GM19372 (cell line): ENCODE data around the gene CACNG3.
"Not testable (repeated sequence)": the region's sequence is repeated elsewhere in the genome, so short reads cannot be mapped to it uniquely, and the experiment has no call there.

Experiments used
- ATAC-seq: cut with Tn5 transposase; IDR thresholded peaks from one replicate; pipeline ENCODE4 v1.9.1; 2021; ENCODE audit warnings: mild to moderate bottlenecking, low read depth, moderate library complexity; ENCODE audit not compliant: unreplicated experiment

The CACNG3 gene

GRCh38 chr16:24275413-24275812 is 19.3 kb downstream of the CACNG3 start:
- ATAC-seq, result no peak

- ATAC-seq, result no peak
Measured at GRCh38 chr16:24279982-24280515, 23.9 kb downstream of the CACNG3 start.

GRCh38 chr16:24281466-24281865 is 25.3 kb downstream of the CACNG3 start:
- no peak for ATAC-seq

DNA sequence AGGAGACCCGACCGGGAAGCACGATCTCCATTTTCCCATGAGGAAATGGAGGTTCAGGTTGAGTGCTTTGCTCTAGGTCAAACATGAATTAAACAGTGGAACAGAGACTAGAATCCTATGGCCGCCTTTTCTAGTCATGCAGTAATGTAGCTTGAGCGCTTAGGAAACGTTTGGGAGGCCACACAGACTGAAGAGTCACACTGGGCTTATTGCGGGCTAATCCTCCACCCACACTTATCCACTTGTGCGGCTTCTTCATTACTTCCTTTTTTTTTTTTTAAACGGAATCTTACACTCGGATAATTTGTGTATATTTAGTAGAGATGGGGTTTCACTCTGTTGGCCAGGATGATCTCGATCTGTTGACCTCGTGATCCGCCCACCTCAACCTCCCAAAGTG is 26.0 kb downstream of the CACNG3 start:
- ATAC-seq, result no peak

- ATAC-seq, result no peak
Measured at GRCh38 chr16:24286741-24287405, 30.7 kb downstream of the CACNG3 start.

DNA sequence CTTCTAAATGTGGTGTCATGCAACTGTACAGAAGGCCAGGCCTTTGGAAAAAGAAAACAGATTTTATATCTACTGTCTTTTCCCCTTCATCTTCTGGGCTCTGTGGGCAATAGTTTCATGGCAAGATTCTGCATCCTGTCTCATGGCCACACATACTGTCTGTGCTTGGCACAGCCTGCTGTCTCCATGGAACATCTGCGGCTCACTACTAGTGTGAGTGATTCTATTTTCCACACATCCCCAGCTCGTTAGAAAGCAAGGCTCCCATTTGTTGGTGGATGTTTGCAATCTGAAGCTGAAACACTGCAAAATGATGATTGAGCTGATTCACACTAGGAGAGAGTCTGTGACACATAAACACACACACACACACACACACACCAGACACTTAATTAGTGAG is 32.4 kb downstream of the CACNG3 start:
- no peak for ATAC-seq

DNA sequence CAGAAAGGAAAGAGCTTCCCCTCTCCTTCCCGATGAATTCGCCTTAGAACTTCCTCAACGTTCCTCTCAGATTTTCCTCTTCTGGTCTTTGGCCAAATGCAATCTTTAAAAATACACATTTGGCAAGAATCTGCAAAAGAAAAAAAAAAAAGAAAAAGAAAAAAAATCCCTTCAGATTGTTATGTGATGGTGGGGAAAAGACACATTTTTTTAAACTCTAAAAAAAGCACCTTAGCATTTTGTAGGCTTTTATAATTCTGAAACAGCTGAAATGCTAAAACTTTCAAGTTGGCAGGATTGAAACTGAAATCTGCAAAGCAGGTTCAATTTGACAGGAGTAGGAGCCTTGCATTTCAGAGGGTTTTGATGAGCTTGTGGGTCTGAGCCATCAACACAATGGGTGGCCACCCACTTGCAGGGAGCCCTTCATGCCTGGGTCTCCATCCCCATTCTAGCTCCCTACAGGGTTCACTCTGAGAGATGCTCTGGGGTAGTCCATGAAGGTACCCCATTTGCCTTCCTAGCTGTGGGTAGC is 33.1 kb downstream of the CACNG3 start:
- no peak for ATAC-seq

DNA sequence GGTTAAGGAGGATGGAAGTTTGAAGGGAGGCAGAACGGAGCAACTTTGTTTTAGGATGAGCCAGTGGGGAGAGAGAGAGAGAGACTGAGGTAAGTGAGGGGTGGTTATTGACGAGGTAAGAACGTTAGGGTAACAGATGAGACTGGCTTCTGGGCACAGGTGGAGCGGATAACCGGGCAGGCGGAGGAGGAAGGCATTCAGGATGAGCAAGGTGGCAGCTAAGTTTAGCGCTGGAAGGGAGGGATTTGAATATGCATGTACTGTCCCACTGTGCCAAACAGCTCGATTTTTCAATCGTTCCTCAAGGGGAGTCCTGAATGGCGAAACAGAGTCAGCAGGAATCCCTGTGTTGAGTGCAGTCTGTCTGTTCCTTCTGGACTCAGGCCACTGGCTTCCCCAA is 35.8 kb downstream of the CACNG3 start:
- no peak for ATAC-seq

DNA sequence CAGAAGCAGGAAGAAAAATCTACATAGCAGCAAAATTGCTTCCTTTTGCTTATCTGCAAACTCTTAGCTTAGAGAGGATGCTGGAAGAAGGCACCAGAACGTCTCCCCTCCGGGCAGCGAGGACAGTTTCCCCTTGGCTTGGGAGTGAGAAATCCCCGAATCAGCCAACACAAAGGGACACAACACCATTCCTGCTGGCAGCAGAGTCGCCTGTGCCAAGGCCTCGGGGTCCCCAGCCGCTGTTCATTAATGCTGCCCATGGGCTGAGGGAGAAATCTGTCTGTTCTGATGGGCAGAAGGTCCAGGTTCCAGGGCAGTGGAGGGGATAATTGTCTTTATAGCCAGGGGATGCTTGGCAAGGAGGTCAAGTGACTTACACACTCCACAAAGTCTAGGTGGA is 38.0 kb downstream of the CACNG3 start:
- ATAC-seq, result no peak

DNA sequence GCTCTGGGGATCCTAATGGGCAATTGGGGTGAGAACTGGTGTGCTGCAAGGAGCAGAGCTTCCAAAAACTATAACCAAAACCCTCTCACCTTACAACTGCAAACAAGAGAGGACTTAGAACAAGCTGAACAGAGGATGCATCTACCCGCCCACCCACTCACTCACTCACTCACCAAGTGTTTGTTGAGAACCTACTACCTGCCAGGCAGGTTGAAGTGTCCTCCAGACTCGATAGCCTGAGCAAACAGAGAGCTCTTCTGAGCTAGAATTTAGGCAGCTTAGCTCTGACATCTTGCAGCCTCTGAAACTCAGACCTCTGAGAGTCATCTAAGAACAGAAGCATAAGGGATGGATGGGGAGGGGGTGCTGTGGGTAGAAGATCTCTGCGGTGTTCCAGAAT is 41.2 kb downstream of the CACNG3 start:
- no peak for ATAC-seq

DNA sequence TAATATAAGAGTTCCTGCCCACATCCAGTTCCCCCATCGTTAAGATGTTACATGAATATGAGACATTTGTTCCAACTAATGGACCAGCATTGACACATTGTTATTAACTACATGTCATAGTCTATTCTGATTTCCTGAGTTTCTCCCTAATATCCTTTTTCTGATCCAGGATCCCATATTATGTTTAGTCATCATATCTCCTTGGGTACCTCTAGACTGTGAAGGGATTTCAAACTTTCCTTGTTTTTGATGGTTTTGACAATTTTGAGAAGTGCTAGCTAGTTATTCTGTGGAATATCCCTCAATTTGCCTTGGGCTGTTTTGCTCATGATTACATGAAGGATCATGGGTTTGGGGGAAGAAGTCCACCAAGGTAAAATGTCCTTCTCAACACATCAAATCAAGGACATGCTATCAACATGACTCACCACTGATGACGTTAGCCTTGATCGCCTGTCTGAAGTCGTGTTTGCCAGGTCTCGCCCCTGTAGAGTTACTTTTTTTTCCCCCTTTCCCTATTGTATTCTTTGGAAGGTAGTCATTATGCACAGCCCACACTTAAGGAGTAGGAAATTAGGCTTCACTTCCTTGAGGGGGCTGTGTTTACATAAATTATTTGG is 42.5 kb downstream of the CACNG3 start:
- ATAC-seq, result no peak

GRCh38 chr16:24300750-24301149 is 44.6 kb downstream of the CACNG3 start:
- ATAC-seq, result not testable (repeated sequence)

DNA sequence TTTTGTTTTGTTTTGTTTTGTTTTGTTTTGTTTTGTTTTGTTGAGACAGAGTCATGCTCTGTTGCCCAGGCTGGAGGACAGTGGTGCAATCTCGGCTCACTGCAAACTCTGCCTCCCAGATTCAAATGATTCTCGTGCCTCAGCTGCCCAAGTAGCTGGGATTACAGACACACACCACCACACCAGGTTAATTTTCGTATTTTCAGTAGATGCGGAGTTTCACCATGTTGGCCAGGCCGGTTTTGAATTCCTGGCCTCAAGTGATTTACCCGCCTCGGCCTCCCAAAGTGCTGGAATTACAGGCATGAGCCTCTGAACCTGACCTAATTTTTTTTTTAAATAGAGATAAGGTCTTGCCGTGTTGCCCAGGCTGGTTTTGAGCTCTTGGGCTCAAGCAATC is 46.5 kb downstream of the CACNG3 start:
- ATAC-seq, result no peak

- no peak for ATAC-seq
Measured at GRCh38 chr16:24308200-24308599, 52.1 kb downstream of the CACNG3 start.

DNA sequence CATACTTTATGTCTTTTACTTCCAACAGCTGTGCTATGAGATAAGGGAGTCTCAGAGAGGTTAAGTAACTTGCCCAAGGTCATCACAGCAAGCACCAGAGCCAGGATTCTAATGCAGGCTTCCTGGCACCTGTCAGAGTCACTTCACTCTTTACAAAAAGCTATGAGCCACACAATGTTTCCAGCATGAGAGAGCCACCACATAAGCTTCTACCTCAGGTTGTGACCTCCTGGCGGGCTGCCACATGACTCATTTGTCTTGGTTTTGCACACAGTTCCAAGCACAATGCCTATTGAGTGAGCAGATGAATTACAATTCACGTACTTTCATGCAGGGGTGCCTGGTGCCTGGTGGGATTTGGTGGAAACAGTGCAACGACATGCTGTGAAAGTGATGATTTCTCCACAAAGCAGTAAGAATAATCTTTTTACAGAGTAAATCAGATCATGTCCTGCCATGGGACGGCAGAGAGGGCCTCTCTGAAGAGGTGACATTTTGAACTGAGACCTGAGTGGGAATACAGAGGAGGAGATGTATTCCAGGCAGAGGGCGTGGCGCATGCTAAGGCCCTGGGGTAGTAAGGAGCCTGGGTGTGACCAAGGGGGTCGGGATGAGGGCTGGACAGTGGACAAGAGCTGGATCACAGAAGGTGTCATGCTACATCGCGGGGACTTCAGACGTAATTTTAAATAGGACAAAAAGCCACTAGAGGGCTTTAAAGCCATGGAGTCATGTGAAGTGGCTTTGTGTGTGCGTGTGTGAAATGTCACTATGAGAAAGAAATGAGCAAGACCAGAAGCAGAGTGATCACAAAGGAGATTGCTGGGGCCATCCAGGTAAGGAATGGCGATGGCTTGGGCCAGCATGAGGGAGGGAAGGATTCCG is 53.4 kb downstream of the CACNG3 start:
- no peak for ATAC-seq

GRCh38 chr16:24315343-24315742 is 59.2 kb downstream of the CACNG3 start:
- ATAC-seq, result no peak

DNA sequence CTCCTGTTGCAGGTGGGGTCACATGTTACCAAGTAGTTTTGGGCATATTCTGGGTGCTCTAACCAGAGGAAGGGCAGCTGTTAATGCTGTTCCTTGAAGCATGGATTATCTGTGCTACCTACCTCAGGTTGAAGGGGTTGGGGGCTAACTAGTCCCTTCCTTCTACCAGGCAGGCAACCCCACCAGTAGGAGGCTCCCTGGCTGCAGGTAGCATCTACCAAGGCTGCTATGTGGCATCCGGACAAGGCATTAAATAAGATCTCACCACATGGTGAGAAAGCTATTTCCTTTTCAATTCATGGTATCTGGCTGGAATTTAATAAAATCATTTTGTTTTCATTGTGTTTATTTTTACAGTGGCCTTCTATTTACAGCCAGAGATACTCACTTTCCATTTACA is 62.5 kb downstream of the CACNG3 start:
- ATAC-seq, result no peak

DNA sequence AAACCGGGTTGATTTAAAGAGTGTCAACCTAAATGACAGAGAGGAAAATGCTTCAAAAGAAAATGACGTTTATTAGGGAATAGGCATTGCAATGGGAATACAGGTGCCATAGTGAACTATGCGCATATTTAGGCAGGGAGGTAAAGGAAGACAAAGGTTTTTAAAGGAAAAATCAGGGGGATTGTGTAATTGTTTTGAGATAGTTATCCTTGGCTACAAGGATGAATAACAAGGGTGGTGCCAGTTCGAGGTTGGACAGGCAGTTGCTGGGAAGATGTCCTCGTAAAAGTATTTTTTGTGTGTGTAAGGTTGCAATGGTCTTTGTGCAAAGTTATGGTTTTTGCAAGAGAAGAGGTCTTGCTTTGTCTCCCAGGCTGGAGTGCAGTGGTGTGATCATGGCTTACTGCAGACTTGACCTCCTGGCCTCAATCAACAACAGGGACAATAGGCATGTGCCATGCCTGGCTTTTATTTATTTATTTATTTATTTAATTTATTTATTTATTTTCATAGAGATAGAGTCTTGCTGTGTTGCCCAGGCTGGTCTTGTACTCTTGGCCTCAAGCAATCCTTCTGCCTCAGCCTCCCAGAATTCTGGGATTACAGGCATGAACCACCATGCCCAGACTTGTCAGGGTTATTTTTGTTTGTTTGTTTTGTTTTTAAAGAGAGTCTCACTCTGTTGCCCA is 63.1 kb downstream of the CACNG3 start:
- no peak for ATAC-seq

DNA sequence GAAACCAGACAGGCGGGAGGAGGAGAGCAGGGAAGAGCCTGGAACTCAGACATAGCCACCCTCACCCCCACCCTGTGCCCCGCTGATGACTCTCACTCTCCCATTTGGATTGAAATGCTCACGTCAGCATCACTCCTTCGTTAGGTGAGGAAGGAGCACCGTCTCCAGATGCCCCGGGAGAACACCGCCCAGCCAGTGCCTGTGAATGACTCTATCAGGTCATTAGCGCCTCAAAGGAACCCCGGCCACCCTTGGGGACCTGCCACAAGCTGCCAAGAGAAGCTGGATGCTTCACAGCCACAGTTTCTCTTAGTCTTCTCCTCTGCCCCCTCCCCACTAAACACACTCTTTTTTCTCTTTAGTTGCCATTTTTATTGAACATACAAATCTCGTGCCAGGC is 66.0 kb downstream of the CACNG3 start:
- ATAC-seq, result no peak

GRCh38 chr16:24324421-24324820 is 68.3 kb downstream of the CACNG3 start:
- ATAC-seq, result no peak
